Activated CD4-positive, alpha-beta T cell treated with anti-CD3 and anti-CD28 coated beads, Interleukin-2, amount 10 ng/mL, durations not matched to agents 24 days and 14 days (primary cell): ENCODE data around the gene NOS2. TPM values are rescaled to one million over a fixed set of nuclear protein-coding genes. Genes with fewer than 3 reads are reported as not detected.
A peak's percentile ranks its signal among the peaks of the same experiment; 100 is the strongest.
"Not testable (repeated sequence)": the region's sequence is repeated elsewhere in the genome, so short reads cannot be mapped to it uniquely, and the experiment has no call there.

Experiments used
- DNase-seq: peaks from one replicate; pipeline ENCODE4 v3.0.0; 2022
- H3K27ac Mint-ChIP-seq: one replicate; pipeline ENCODE4 v1.8.0; 2022; ENCODE audit warnings: mild to moderate bottlenecking, mixed read lengths
- H3K27me3 Mint-ChIP-seq: one replicate; pipeline ENCODE4 v1.8.0; 2022; ENCODE audit warnings: mixed read lengths
- H3K36me3 Mint-ChIP-seq: one replicate; pipeline ENCODE4 v1.8.0; 2022; ENCODE audit warnings: low read depth, mild to moderate bottlenecking, mixed read lengths
- H3K4me1 Mint-ChIP-seq: one replicate; pipeline ENCODE4 v1.8.0; 2021; ENCODE audit warnings: mixed read lengths
- H3K4me3 Mint-ChIP-seq: one replicate; pipeline ENCODE4 v1.8.0; 2022; ENCODE audit warnings: mild to moderate bottlenecking, moderate library complexity, mixed read lengths
- H3K9me3 Mint-ChIP-seq: one replicate; pipeline ENCODE4 v1.8.0; 2021; ENCODE audit warnings: mixed read lengths
- intact Hi-C: fragments of 100-400 bp; cut with micrococcal nuclease; formaldehyde crosslinking; loops from one replicate; pipeline ENCODE4 v1.15.1; 2023
- total RNA-seq: library from RNA; stranded (reverse); gene quantifications from 2 replicates; pipeline ENCODE4 v1.2.3, GENCODE V29; 2022

NOS2 gene
- total RNA-seq, 1 donor from 2014 or later, result not detected

GRCh38 chr17:27764589-27764988, 35.7 kb downstream of the NOS2 start:
- intact Hi-C loops, result loop anchor here (5.0 kb wide), 1 partner anchor 43 kb away; no protein-coding TSS in a partner anchor
- Mint-ChIP-seq H3K27ac (no peak overlapping the region), H3K4me3 (no peak overlapping the region), H3K9me3 (no peaks in the 10 kb centered on the region), H3K27me3 (no peaks in the 10 kb centered on the region), H3K36me3 (no peaks in the 10 kb centered on the region), H3K4me1 (peaks cover 1% of the 10 kb centered on the region)
- no peak for DNase-seq

GRCh38 chr17:27762527-27763305, 37.6 kb downstream of the NOS2 start:
- H3K27ac Mint-ChIP-seq, result no peak overlapping the region
- intact Hi-C loops, result loop anchor here (5.0 kb wide), 1 partner anchor 45 kb away; no protein-coding TSS in a partner anchor
- H3K4me1 Mint-ChIP-seq, result peaks cover 1% of the 10 kb centered on the region
- peak; percentile 78 for DNase-seq
- H3K36me3 Mint-ChIP-seq, result no peaks in the 10 kb centered on the region
- no peaks in the 10 kb centered on the region for H3K27me3 Mint-ChIP-seq
- H3K9me3 Mint-ChIP-seq, result no peaks in the 10 kb centered on the region
- no peak overlapping the region for H3K4me3 Mint-ChIP-seq

- not testable (repeated sequence) for H3K27me3 Mint-ChIP-seq, H3K36me3 Mint-ChIP-seq, H3K4me3 Mint-ChIP-seq, DNase-seq, H3K9me3 Mint-ChIP-seq, H3K4me1 Mint-ChIP-seq, H3K27ac Mint-ChIP-seq
- intact Hi-C loops, result loop anchor here (1.0 to 5.0 kb wide), 2 partner anchors 46 to 119 kb away; no protein-coding TSS in a partner anchor
These were observed 39.4 kb downstream of the NOS2 start for GRCh38 chr17:27760931-27761330.

- Mint-ChIP-seq H3K36me3 (no peaks in the 10 kb centered on the region), H3K9me3 (no peaks in the 10 kb centered on the region), H3K4me3 (no peak overlapping the region), H3K27ac (no peak overlapping the region), H3K27me3 (no peaks in the 10 kb centered on the region), H3K4me1 (peaks cover 1% of the 10 kb centered on the region)
- intact Hi-C loops, result loop anchor here (1.0 to 5.0 kb wide), 2 partner anchors 47 to 120 kb away; no protein-coding TSS in a partner anchor
- DNase-seq, result peak; percentile 91
These were observed 40.1 kb downstream of the NOS2 start for GRCh38 chr17:27760069-27760885.

DNA sequence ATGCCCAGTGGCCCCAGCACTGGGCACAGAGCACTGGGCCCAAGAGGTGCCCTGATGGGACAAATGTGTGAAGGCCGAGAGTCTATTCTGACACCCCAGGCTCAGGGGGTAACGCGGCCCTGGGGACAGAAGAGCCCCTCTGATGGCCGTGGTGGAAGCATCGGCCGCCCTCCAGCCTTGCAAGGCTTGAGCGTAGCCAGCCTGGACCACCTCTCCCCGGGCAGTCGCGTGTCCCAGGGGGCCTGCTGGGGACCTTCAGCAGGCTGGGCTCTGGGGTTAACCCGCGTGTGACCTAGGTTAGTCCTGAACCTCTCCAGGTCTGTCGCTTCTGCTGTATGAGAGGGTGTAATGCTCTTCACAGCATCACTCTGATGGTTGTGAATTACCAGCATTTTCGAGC, 40.8 kb downstream of the NOS2 start:
- Mint-ChIP-seq H3K9me3 (no peaks in the 10 kb centered on the region), H3K4me3 (no peak overlapping the region), H3K36me3 (no peaks in the 10 kb centered on the region), H3K27ac (no peak overlapping the region), H3K4me1 (peaks cover 1% of the 10 kb centered on the region), H3K27me3 (no peaks in the 10 kb centered on the region)
- no peak for DNase-seq
- intact Hi-C loops, result loop anchor here (5.0 kb wide), 1 partner anchor 157 kb away; no protein-coding TSS in a partner anchor

GRCh38 chr17:27756467-27757371, 43.6 kb downstream of the NOS2 start:
- peak; percentile 88 for DNase-seq
- H3K27ac Mint-ChIP-seq, result no peak overlapping the region
- H3K4me1 Mint-ChIP-seq, result peaks cover 1% of the 10 kb centered on the region
- no peaks in the 10 kb centered on the region for H3K36me3 Mint-ChIP-seq
- no peaks in the 10 kb centered on the region for H3K27me3 Mint-ChIP-seq
- no peaks in the 10 kb centered on the region for H3K9me3 Mint-ChIP-seq
- intact Hi-C loops, result loop anchor here (5.0 kb wide), 1 partner anchor 154 kb away; no protein-coding TSS in a partner anchor
- H3K4me3 Mint-ChIP-seq, result no peak overlapping the region

DNA sequence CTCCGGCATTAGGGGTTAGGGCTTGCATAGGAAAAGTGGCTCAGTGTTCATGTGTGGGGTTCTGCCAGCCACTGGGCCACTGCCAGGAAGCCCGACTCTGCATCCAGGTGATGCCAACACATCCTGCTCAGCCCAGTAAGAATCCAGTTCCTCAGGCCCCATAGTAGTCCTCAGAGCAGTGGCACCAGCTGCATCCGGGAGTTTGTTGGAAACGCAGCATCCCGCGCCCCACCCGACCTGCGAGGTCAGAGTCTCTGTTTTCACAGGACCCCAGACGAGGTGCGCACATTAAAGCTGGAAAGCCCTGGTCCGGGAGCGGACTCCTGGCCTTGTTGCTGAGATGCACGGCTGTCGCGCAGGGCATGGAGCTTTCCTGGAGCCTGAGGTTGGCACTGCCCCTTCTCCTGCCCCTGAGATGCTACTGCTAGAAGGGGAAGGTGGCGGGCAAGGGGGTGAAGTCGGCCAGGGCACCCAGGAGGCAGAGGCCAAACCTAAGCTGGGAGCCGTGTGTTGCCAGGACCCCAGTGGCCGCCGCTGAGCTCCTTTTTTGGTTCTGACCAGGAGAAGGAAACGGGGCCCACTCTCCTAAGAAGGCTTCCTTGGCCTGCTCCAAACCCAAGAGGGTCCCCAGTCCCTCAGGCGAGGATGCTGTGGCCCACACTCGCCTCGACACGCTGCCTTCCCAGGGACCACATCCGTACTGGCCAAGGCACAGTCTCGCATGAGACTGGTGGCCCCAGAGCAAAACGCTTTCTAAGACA, 44.4 kb downstream of the NOS2 start:
- Mint-ChIP-seq H3K4me3 (no peak overlapping the region), H3K9me3 (no peaks in the 10 kb centered on the region), H3K4me1 (peaks cover 1% of the 10 kb centered on the region), H3K27ac (no peak overlapping the region), H3K36me3 (no peaks in the 10 kb centered on the region), H3K27me3 (no peaks in the 10 kb centered on the region)
- DNase-seq, result no peak
- intact Hi-C loops, result loop anchor here (5.0 kb wide), 1 partner anchor 154 kb away; no protein-coding TSS in a partner anchor

GRCh38 chr17:27754549-27754948, 45.8 kb downstream of the NOS2 start:
- DNase-seq, result no peak
- no peaks in the 10 kb centered on the region for H3K4me1 Mint-ChIP-seq
- H3K36me3 Mint-ChIP-seq, result no peaks in the 10 kb centered on the region
- H3K27ac Mint-ChIP-seq, result no peak overlapping the region
- no peak overlapping the region for H3K4me3 Mint-ChIP-seq
- intact Hi-C loops, result no loop called here
- no peaks in the 10 kb centered on the region for H3K27me3 Mint-ChIP-seq
- no peaks in the 10 kb centered on the region for H3K9me3 Mint-ChIP-seq

DNA sequence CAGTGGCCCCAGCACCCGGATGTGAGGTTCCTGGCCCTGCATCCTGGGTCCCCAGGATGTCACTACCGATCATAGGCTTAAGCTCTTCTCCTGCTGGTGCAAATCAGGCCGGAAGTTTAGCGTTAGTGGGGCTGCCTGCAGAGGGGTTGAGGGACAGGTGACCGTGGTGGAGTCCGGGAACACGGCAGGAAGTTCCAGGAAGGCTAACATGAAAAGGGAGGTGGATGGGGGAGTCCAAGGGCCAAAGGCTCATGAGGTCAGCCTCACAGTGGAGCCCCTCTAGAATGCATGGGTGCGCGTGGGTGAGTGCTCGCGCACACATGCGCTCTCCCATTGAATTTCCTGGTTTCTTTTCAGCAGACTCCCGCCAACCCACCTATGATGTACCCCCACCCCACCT, 46.6 kb downstream of the NOS2 start:
- H3K4me1 Mint-ChIP-seq, intact Hi-C loops, H3K27me3 Mint-ChIP-seq, H3K27ac Mint-ChIP-seq, H3K9me3 Mint-ChIP-seq, DNase-seq, H3K4me3 Mint-ChIP-seq, H3K36me3 Mint-ChIP-seq: not testable (repeated sequence)

DNA sequence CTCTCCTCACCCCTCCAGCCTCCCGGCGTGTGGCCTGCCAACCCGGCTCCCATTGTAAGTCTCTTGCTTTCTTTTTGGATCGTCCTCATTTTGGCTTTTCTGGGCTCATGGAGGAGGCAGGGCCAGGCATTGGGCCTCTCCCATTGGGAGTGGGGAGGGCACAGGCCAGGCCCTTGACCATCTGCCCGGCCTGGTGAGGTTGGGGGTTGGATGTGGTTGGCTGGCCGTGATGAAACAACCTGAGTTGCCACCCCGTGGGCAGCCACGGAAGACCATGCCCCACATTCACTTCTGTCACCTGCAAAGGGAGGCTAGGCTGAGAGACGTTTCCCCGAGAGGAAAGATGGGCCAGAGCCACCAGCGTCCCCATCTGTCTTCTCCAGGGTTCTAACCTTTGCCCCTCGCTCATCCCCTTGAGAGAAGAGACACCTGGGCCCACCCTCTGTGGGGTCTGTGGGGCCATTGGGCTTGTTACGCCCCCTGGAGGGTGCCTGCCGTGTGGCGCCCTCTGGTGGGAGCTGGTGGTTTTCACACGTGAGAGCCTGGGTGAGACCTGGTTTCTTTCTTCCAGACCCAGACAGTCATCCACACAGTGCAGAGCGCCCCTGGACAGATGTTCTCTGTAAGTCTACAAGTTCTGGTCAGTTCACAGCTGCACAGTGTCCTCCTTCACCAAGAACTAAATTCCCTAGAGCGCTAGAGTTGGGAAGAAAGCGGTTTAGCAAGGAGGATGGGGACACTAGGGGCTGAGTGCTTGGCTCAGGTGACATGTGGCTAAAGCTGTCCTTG, 47.3 kb downstream of the NOS2 start:
- H3K27ac Mint-ChIP-seq, H3K4me3 Mint-ChIP-seq, DNase-seq, H3K4me1 Mint-ChIP-seq, H3K36me3 Mint-ChIP-seq, H3K9me3 Mint-ChIP-seq, intact Hi-C loops, H3K27me3 Mint-ChIP-seq: not testable (repeated sequence)

GRCh38 chr17:27751622-27752490, 48.5 kb downstream of the NOS2 start:
- Mint-ChIP-seq H3K9me3 (no peaks in the 10 kb centered on the region), H3K4me3 (no peak overlapping the region), H3K36me3 (no peaks in the 10 kb centered on the region), H3K4me1 (no peaks in the 10 kb centered on the region), H3K27me3 (no peaks in the 10 kb centered on the region), H3K27ac (no peak overlapping the region)
- intact Hi-C loops, result no loop called here
- no peak for DNase-seq
